NCI-H2029 (cell line): ENCODE results near the gene TWIST2.

Source experiments
- DNase-seq: peaks from one replicate; lab custom pipeline; 2025; lab: John Stamatoyannopoulos, UW

The TWIST2 gene

GRCh38 chr2:238838786-238839327 lies 9.0 kb upstream of the TWIST2 start:
- no peak for DNase-seq

- DNase-seq, result no peak
These were observed 8.5 kb upstream of the TWIST2 start for GRCh38 chr2:238839428-238839827.

- DNase-seq, result no peak
These were observed 6.2 kb upstream of the TWIST2 start for GRCh38 chr2:238841542-238842164.

GRCh38 chr2:238843476-238843875 lies 4.4 kb upstream of the TWIST2 start:
- no peak for DNase-seq

GRCh38 chr2:238845583-238846377 lies 2.1 kb upstream of the TWIST2 start:
- DNase-seq, result no peak

- no peak for DNase-seq
These were observed 1.6 kb upstream of the TWIST2 start for GRCh38 chr2:238846378-238846627.

GRCh38 chr2:238846628-238847418 lies 1.1 kb upstream of the TWIST2 start:
- no peak for DNase-seq

GRCh38 chr2:238847419-238847801 lies 475 bp upstream of the TWIST2 start:
- no peak for DNase-seq

- DNase-seq, result no peak
These were observed 748 bp downstream of the TWIST2 start for GRCh38 chr2:238848691-238848975.

GRCh38 chr2:238848976-238849853 lies 1.3 kb downstream of the TWIST2 start:
- no peak for DNase-seq

GRCh38 chr2:238850091-238850490 lies 2.2 kb downstream of the TWIST2 start:
- no peak for DNase-seq

- no peak for DNase-seq
These were observed 3.1 kb downstream of the TWIST2 start for GRCh38 chr2:238851026-238851425.

- no peak for DNase-seq
These were observed 3.9 kb downstream of the TWIST2 start for GRCh38 chr2:238851761-238852160.

- DNase-seq, result no peak
These were observed 4.5 kb downstream of the TWIST2 start for GRCh38 chr2:238852206-238852869.

- DNase-seq, result no peak
These were observed 5.3 kb downstream of the TWIST2 start for GRCh38 chr2:238853218-238853617.

- no peak for DNase-seq
These were observed 5.8 kb downstream of the TWIST2 start for GRCh38 chr2:238853721-238854120.

GRCh38 chr2:238854246-238854645 lies 6.4 kb downstream of the TWIST2 start:
- no peak for DNase-seq

GRCh38 chr2:238854699-238855229 lies 6.9 kb downstream of the TWIST2 start:
- DNase-seq, result no peak

GRCh38 chr2:238855299-238855698 lies 7.4 kb downstream of the TWIST2 start:
- DNase-seq, result no peak

- no peak for DNase-seq
These were observed 8.2 kb downstream of the TWIST2 start for GRCh38 chr2:238855891-238856580.
